Left cardiac atrium (tissue), 4 donors: ENCODE data around the gene HSDL2. TPM values are rescaled to one million over a fixed set of nuclear protein-coding genes. Genes with fewer than 3 reads are reported as not detected.
A peak's percentile ranks its signal among the peaks of the same experiment; 100 is the strongest.
"Not testable (repeated sequence)": the region's sequence is repeated elsewhere in the genome, so short reads cannot be mapped to it uniquely, and the experiment has no call there.

ENCODE experiments used
- ATAC-seq, 2 donors: fragments of 200-7000 bp; cut with Tn5 transposase; one replicate each; pipeline ENCODE4 v1.9.1; 2020; ENCODE audit warnings: mild to moderate bottlenecking in 2 of 2, moderate library complexity in 2 of 2
- DNase-seq: peaks from one replicate; pipeline ENCODE4 v3.0.0-alpha.2; 2020
- intact Hi-C, 2 donors: fragments of 100-400 bp; cut with DNase I; formaldehyde crosslinking; loops; one replicate each; pipeline versions ENCODE4 v1.14.1 to v1.15.1; 2022 to 2023
- total RNA-seq, 2 donors: library from RNA; stranded (reverse); fragmentation: NEBNext Ultra II Directional; extraction: Animal tissue kit (Norgen Biotek cat#: 25700); gene quantifications; one replicate each; pipeline ENCODE4 v1.2.1, GENCODE V29; 2021
- donor health status: DM: no; HTN: yes; CAD: no.
- donor health status: DM: no; HTN: yes; CAD: no; lungs with severe emphysema.
- donor health status: DM: yes; HTN: yes; CAD: no.
- donor health status: Dilated cardiomyopathy.

The HSDL2 gene
- total RNA-seq, 2 donors from 2014 or later: 99.3 to 107 TPM

DNA sequence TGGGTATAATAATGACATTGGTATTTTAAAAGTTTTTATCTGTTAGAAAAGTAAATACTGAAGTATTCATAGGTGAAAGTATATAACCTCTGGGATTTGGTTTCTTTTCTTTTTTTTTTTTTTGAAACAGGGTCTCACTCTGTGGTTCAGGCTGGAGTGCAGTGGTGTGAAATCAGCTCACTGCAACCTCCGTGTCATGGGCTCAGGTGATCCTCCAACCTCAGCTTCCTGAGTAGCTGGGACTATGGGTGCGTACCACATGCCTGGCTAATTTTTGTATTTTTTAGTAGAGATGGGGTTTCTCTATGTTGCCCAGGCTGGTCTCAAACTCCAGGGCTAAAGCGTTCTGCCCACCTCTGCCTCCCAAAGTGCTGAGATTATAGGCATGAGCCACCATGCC is 7.2 kb downstream of the HSDL2 start:
- ATAC-seq: no peak
- DNase-seq: no peak
- intact Hi-C loops: no loop called here

- intact Hi-C loops, DNase-seq, ATAC-seq: not testable (repeated sequence)
Observed at GRCh38 chr9:112389897-112390296, 10.0 kb downstream of the HSDL2 start.

DNA sequence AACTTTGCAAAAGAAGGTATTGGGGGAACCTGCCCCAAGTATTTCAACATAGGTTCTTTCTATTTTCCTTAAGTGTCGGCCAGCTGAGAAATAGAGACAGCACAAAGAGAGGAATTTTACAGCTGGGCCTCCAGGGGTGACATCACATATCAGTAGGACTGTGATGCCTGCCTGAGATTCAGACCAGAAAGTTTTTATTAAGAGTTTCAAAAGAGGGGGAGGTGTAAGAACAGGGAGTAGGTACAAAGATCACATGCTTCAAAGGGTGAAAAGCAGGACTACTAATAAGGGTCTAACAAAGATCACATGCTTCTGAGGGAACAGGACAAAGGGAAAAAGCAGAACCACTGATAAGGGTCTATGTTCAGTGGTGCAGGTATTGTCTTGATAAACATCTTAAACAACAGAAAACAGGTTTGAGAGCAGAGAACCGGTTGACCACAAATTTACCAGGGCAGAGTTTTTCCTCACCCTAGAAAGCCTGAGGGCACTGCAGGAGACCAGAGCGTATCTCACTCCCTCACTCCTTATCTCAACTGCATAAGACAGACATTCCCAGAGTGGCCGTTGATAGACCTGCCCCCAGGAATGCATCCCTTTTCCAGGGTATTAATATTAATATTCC is 12.1 kb downstream of the HSDL2 start:
- DNase-seq, ATAC-seq, intact Hi-C loops: not testable (repeated sequence)

GRCh38 chr9:112393146-112393545 is 13.2 kb downstream of the HSDL2 start:
- DNase-seq, ATAC-seq, intact Hi-C loops: not testable (repeated sequence)

DNA sequence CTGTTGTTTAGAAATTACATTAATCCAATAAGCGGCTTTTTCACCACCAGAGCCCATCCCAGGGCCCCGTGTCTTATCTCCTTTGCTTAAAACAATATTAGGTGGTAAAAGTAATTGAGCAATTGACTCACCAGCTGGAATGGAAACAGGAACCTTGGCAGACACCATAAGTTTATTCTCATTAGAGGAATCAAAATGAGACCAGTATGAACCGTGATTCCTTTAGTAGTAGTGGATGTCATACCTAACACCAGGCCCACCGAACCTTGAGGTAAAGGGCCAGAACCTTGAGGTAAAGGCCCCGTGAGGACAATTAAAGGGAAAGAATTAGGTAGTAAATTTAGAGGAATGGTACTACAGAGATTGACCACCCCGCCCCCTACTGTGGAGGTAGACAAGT is 16.5 kb downstream of the HSDL2 start:
- ATAC-seq (no peak), DNase-seq (no peak)
- intact Hi-C loops: no loop called here

GRCh38 chr9:112396872-112397271 is 17.0 kb downstream of the HSDL2 start:
- ATAC-seq: no peak
- DNase-seq: no peak
- intact Hi-C loops: no loop called here

GRCh38 chr9:112401175-112401815 is 21.4 kb downstream of the HSDL2 start:
- ATAC-seq (no peak), DNase-seq (no peak)
- intact Hi-C loops: no loop called here

DNA sequence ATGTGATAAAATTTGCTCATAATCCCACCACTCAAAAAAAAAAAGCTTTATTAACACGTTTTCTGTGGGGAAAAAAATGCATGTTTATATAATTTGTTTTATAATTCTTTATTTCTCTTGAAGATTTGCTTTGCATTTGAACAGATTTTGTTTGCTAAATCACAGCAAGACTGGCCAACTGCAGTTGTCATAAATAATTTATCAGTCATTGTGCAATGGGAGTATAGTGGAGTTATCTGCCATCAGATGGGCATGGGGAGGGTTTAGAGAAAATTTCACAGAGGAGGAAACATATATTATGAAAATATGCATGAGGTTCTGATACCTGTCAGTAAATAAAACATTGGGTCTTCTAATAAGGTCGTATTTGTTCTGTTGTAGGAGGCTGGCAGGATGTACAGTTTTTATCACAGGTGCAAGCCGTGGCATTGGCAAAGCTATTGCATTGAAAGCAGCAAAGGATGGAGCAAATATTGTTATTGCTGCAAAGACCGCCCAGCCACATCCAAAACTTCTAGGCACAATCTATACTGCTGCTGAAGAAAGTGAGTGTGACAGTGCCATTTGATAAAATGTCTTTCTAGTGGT is 23.8 kb downstream of the HSDL2 start:
- ATAC-seq (no peak), DNase-seq (no peak)
- intact Hi-C loops: no loop called here

DNA sequence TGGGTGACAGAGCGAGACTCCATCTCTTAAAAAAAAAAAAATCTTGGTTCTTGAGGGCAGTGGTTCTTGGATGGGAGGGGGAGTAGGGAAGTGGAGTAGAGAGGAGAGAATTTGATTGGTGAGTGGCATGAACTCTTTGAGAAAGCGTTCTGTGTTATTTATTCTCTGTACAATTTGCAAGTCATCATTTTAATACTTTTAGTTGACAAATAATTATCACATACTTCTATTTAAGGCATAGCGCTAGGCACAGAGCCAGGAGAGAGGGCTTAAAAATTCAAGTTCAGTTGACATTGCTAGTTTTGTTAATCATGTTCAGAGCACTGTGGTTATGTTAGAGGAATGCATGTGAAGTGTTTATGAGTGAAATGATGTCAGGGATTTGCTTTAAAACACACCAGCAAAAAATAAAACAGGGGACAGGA is 24.6 kb downstream of the HSDL2 start:
- intact Hi-C loops: no loop called here
- no peak for ATAC-seq
- DNase-seq: no peak

GRCh38 chr9:112408275-112408674 is 28.4 kb downstream of the HSDL2 start:
- intact Hi-C loops: no loop called here
- ATAC-seq (no peak), DNase-seq (no peak)

DNA sequence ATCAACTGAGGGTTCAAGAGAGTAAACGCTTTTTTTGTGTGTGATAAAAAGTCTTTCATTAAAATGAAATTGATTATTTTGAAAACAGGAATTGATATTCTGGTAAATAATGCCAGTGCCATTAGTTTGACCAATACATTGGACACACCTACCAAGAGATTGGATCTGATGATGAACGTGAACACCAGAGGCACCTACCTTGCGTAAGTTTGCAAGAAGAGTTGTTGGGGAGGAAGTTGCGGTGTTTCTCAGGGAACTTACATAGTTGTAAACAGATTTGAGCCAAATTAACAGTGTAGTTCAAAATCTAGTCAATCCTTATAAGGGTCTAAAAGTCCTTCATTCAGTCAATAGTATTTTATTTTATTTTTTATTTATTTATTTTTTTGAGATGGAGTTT is 28.9 kb downstream of the HSDL2 start:
- no peak for DNase-seq
- intact Hi-C loops: no loop called here
- no peak for ATAC-seq

- no peak for ATAC-seq
- intact Hi-C loops: no loop called here
- no peak for DNase-seq
Observed at GRCh38 chr9:112409758-112410157, 29.9 kb downstream of the HSDL2 start.

GRCh38 chr9:112411626-112412027 is 31.7 kb downstream of the HSDL2 start:
- ATAC-seq: no peak
- intact Hi-C loops: no loop called here
- no peak for DNase-seq

DNA sequence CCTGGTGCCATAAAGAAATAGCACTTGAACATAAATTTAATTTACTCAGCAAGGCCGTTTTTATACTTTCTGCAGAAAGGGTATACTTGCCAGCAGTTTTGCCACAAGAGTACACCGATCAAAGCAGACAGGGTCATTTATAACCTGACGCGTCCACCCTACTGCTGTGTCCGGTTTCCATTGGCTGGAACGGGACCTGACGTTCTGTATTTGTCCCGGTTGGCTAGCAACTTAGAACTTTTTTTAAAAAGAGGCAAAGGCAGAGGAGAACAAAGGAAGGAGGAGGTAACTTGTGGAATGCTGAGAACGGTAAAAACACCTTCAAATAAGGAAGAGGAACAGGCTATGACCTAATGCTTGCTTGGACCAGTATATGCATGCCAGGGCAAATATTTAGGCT is 33.8 kb downstream of the HSDL2 start:
- intact Hi-C loops, DNase-seq, ATAC-seq: not testable (repeated sequence)

DNA sequence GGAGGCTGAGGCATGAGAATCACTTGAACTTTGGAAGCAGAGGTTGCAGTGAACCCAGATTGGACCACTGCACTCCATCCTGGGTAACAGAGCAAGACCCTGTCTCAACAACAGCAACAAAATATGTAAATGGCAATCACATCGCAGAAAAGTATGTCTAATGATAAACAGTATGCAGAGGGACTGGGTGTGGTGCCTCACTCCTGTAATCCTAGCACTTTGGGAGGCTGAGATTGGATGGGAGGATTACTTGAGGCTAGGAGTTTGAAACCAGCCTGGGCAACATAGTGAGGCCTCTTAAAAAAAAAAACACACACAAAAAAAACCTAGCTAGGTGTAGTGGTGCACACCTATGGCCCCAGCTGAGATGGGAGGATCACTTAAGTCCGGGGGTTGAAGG is 40.3 kb downstream of the HSDL2 start:
- intact Hi-C loops: no loop called here
- DNase-seq (no peak), ATAC-seq (no peak)

- ATAC-seq: no peak
- no peak for DNase-seq
- intact Hi-C loops: no loop called here
Observed at GRCh38 chr9:112421771-112422222, 41.9 kb downstream of the HSDL2 start.

DNA sequence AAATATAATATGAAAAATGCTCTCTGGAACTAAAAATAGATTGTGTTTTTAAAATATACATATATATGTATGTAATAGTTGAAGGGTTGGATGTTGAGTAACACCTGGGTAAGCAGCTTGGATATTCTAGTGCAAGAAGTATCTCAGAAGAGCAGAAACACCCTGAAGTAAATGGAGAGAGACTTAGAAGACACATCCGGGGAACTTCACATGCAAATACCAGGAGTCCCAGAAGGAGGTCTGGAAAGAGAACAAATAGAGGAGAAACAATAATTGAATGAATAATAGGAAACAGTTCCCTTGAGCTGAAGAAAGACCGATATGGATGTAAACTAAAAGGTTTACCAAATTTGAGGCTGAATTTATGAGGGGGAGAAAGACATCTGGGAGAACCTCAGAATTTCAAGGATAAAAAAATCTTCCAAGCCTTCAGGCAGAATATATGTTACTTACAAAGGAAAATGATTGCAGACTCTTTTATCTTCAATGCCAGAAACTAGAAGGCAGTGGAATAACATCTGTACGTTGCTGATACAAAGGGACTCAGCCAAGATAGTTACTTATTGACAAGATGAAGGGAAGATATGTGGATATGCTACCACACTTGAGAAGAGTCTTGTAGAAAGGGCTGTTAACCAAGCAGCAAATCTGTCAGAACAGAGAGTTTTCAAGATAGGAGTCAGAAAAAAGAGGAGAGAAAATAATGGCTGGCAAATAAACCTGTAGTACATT is 42.7 kb downstream of the HSDL2 start:
- intact Hi-C loops: no loop called here
- ATAC-seq (no peak), DNase-seq (no peak)

GRCh38 chr9:112430006-112430522 is 50.2 kb downstream of the HSDL2 start:
- no peak for DNase-seq
- intact Hi-C loops: no loop called here
- ATAC-seq: no peak

DNA sequence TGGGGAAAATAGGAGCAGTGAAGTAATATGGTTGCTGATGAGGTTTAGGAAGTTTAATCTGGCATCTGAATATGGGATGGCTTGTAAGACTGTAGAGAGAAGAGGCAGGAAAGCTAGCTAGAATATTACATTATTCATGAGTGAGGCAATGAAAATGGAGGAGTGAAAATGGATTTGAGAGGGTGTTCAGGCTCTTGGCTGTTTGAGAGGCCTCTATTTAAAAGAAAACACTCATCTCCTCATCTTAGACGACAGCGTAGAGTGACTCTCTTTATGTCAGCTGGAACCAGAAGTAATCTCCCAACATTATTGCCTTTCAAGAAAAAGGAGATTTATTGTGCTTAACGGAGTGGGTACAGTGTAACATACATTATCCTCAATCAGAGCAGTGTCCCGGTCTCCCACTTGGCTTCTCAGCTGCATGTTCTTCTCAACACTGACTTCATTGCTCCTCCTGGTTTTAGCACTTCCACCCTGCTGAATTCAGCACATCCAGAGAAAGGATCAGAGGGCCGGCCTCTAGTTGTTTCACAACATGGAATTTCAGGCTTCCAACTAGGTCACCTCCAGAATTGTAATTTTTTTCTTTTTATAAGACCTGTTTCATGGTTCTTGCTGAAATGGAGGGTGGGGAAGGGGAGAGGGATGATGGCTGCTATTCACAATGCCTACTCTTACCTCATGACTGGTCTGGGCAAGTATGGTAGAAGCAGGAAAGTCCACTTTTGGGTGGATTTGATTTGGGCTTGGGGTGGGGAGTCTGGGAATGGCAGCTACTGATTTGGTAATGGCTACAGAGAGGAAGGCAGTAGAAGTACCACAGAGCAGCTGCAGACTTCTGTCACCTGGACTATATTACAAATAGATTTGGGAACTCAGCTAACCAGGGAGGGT is 53.8 kb downstream of the HSDL2 start:
- ATAC-seq (peak in 1 of 2 donors; percentile 63), DNase-seq (no peak)
- intact Hi-C loops: no loop called here
